Prostate gland (tissue), 2 donors: ENCODE measurements around the gene CLEC2D. TPM values are rescaled to one million over a fixed set of nuclear protein-coding genes. Genes with fewer than 3 reads are reported as not detected.
"Not testable (repeated sequence)": the region's sequence is repeated elsewhere in the genome, so short reads cannot be mapped to it uniquely, and the experiment has no call there.

Source experiments
- DNase-seq: peaks from one replicate; pipeline ENCODE4 v3.0.0-alpha.2; 2019; ENCODE audit warnings: low spot score
- H3K27ac ChIP-seq, 2 donors: fragments of 200-600 bp; sonication (generic); 2 replicates each; pipeline ENCODE4 v1.5.1; 2017 to 2019
- H3K27me3 ChIP-seq: fragments of 200-600 bp; sonication (generic); replicated peaks from 2 replicates; pipeline ENCODE4 v1.5.1; 2019; ENCODE audit not compliant: insufficient read depth
- H3K36me3 ChIP-seq, 2 donors: fragments of 200-600 bp; sonication (generic); 1 replicate in 1 of 2; 2 replicates in 1 of 2; pipeline versions ENCODE4 v1.5.1 to v1.8.1; 2017 to 2019
- H3K4me1 ChIP-seq: fragments of 200-600 bp; sonication (generic); replicated peaks from 2 replicates; pipeline ENCODE4 v1.5.1; 2019
- H3K4me3 ChIP-seq, 2 donors: fragments of 200-600 bp; sonication (generic); 2 replicates each; pipeline ENCODE4 v1.5.1; 2017 to 2019
- H3K9me3 ChIP-seq: fragments of 200-600 bp; sonication (generic); 2 replicates; pipeline ENCODE4 v1.5.1; 2017
- CTCF ChIP-seq, 4 experiments: fragments of 200-600 bp in 2 of 4; fragments of 450-650 bp in 2 of 4; sonication (generic) in 2 of 4; IDR thresholded peaks; 1 replicate in 3 of 4; 2 replicates in 1 of 4; pipeline ENCODE4 v1.5.1; 2016 to 2019; ENCODE audit warnings: antibody characterized with exemption in 4 of 4, mild to moderate bottlenecking in 2 of 4, moderate library complexity in 2 of 4
- POLR2A ChIP-seq: fragments of 450-650 bp; IDR thresholded peaks from one replicate; pipeline ENCODE4 v1.6.1; 2016; ENCODE audit warnings: antibody characterized with exemption, mild to moderate bottlenecking
- POLR2AphosphoS5 ChIP-seq: sonication (generic); formaldehyde crosslinking; IDR thresholded peaks from one replicate; pipeline ENCODE4 v1.6.1; 2017; ENCODE audit warnings: antibody characterized with exemption
- whole genome bisulfite sequencing: methylation state at CpG from one replicate; pipeline ENCODE4 v1.1.5; 2018; 5-methylcytosine and 5-hydroxymethylcytosine counted together
- intact Hi-C: fragments of 100-400 bp; cut with DNase I; formaldehyde crosslinking; loops from one replicate; pipeline ENCODE4 v1.14.2; 2022
- total RNA-seq, 2 donors: library from RNA; depleted of rRNA; stranded (reverse); fragments of >200 nt; gene quantifications; one replicate each; pipeline ENCODE4 v1.1.0, GENCODE V29; 2016

The CLEC2D gene
- total RNA-seq, 2 donors from 2014 or later, result 4.1 to 19.9 TPM

- DNase-seq, result no peak
- TF ChIP-seq POLR2AphosphoS5 (no peak), CTCF (IDR thresholded peaks at IDR 0.05) (no peak), POLR2A (no peak)
- Histone ChIP-seq H3K36me3 (no peaks in the 10 kb centered on the region), H3K4me3 (no peak overlapping the region), H3K9me3 (no peaks in the 10 kb centered on the region), H3K27me3 (no peaks in the 10 kb centered on the region), H3K27ac (no peak overlapping the region), H3K4me1 (no peaks in the 10 kb centered on the region)
- intact Hi-C loops, result no loop called here
- WGBS, result 87% methylated on average over 2 of the region's 2 CpGs
These were observed 29.5 kb upstream of the CLEC2D start for GRCh38 chr12:9640024-9640423.

GRCh38 chr12:9642606-9643265 lies 26.8 kb upstream of the CLEC2D start:
- Histone ChIP-seq H3K4me3 (no peak overlapping the region), H3K36me3 (no peaks in the 10 kb centered on the region), H3K27ac (no peak overlapping the region), H3K9me3 (no peaks in the 10 kb centered on the region), H3K27me3 (no peaks in the 10 kb centered on the region), H3K4me1 (no peaks in the 10 kb centered on the region)
- intact Hi-C loops, result no loop called here
- TF ChIP-seq CTCF (IDR thresholded peaks at IDR 0.05) (no peak), POLR2A (no peak), POLR2AphosphoS5 (no peak)
- no peak for DNase-seq
- 90% methylated on average over 15 of the region's 15 CpGs for WGBS

- Histone ChIP-seq H3K36me3 (no peaks in the 10 kb centered on the region), H3K27ac (no peak overlapping the region), H3K27me3 (no peaks in the 10 kb centered on the region), H3K4me3 (no peak overlapping the region), H3K9me3 (no peaks in the 10 kb centered on the region), H3K4me1 (no peaks in the 10 kb centered on the region)
- TF ChIP-seq POLR2AphosphoS5 (no peak), POLR2A (no peak), CTCF (IDR thresholded peaks at IDR 0.05) (no peak)
- intact Hi-C loops, result no loop called here
- DNase-seq, result no peak
These were observed 26.2 kb upstream of the CLEC2D start for GRCh38 chr12:9643266-9643660.

GRCh38 chr12:9644985-9645551 lies 24.4 kb upstream of the CLEC2D start:
- H3K27me3 ChIP-seq, DNase-seq, H3K4me3 ChIP-seq, intact Hi-C loops, H3K4me1 ChIP-seq, H3K36me3 ChIP-seq, H3K27ac ChIP-seq, H3K9me3 ChIP-seq: not testable (repeated sequence)
- WGBS, result 95% methylated on average over 1 of the region's 1 CpG

GRCh38 chr12:9646794-9647781 lies 22.4 kb upstream of the CLEC2D start:
- WGBS, result 32% methylated on average over 13 of the region's 13 CpGs
- no peaks in the 10 kb centered on the region for H3K36me3 ChIP-seq
- DNase-seq, result no peak
- no peaks in the 10 kb centered on the region for H3K4me1 ChIP-seq
- H3K4me3 ChIP-seq, result peak overlapping the region; percentile 53 to 69
- TF ChIP-seq POLR2A (no peak), POLR2AphosphoS5 (no peak), CTCF (IDR thresholded peaks at IDR 0.05) (no peak)
- H3K27ac ChIP-seq, result peak overlapping the region; percentile 95
- H3K27me3 ChIP-seq, result no peaks in the 10 kb centered on the region
- intact Hi-C loops, result no loop called here
- no peaks in the 10 kb centered on the region for H3K9me3 ChIP-seq
